Right ventricle myocardium superior (tissue), 1 donor: ENCODE results near the gene FERMT1. TPM values are rescaled to one million over a fixed set of nuclear protein-coding genes. Genes with fewer than 3 reads are reported as not detected.

Source experiments
- ATAC-seq: fragments of 200-7000 bp; cut with Tn5 transposase; one replicate; pipeline ENCODE4 v1.9.1; 2020; ENCODE audit warnings: mild to moderate bottlenecking; ENCODE audit not compliant: poor library complexity
- DNase-seq: peaks from one replicate; pipeline ENCODE4 v3.0.0-alpha.2; 2020
- intact Hi-C: fragments of 100-400 bp; cut with DNase I; formaldehyde crosslinking; loops from one replicate; pipeline ENCODE4 v1.11.2; 2022
- long read RNA-seq: library from polyadenylated mRNA; unstranded; transcript quantifications from one replicate; pipeline ENCODE4 v2.0.0, GENCODE V29; 2021
- total RNA-seq: library from RNA; stranded (reverse); fragmentation: NEBNext Ultra II Directional; extraction: Animal tissue kit (Norgen Biotek cat#: 25700); gene quantifications from one replicate; pipeline ENCODE4 v1.2.1, GENCODE V29; 2021
- donor health status: DM: no; HTN: yes; CAD: no; lungs with severe emphysema.

The FERMT1 gene
- total RNA-seq: 1.0 TPM
- long read RNA-seq: 0 reads

- DNase-seq: peak; percentile 70
- peak; percentile 97 for ATAC-seq
- intact Hi-C loops: no loop called here
Observed at GRCh38 chr20:6122873-6123648, at the start of gene FERMT1. FERMT1 (minus strand) TSS chr20:6123030; CDS start chr20:6119554, 3,476 bp downstream.

- no peak for ATAC-seq
- DNase-seq: no peak
- intact Hi-C loops: no loop called here
Observed at GRCh38 chr20:6169251-6169650, 46.4 kb upstream of the FERMT1 start.

GRCh38 chr20:6168204-6168603 lies 45.4 kb upstream of the FERMT1 start:
- intact Hi-C loops: no loop called here
- no peak for DNase-seq
- ATAC-seq: no peak

GRCh38 chr20:6165346-6165745 lies 42.5 kb upstream of the FERMT1 start:
- ATAC-seq (no peak), DNase-seq (no peak)
- intact Hi-C loops: no loop called here

- intact Hi-C loops: no loop called here
- peak; percentile 60 for DNase-seq
- peak; percentile 69 for ATAC-seq
Observed at GRCh38 chr20:6164421-6165341, 41.9 kb upstream of the FERMT1 start.

- ATAC-seq (no peak), DNase-seq (no peak)
- intact Hi-C loops: no loop called here
Observed at GRCh38 chr20:6160736-6161135, 37.9 kb upstream of the FERMT1 start.

- DNase-seq (no peak), ATAC-seq (no peak)
- intact Hi-C loops: no loop called here
Observed at GRCh38 chr20:6157345-6157744, 34.5 kb upstream of the FERMT1 start.

- intact Hi-C loops: no loop called here
- no peak for DNase-seq
- no peak for ATAC-seq
Observed at GRCh38 chr20:6152777-6153176, 29.9 kb upstream of the FERMT1 start.

- DNase-seq (no peak), ATAC-seq (no peak)
- intact Hi-C loops: loop anchor here (10.0 kb wide), 1 partner anchor 1137 kb away; no protein-coding TSS in a partner anchor
Observed at GRCh38 chr20:6148073-6148472, 25.2 kb upstream of the FERMT1 start.

- intact Hi-C loops: loop anchor here (10.0 kb wide), 1 partner anchor 1142 kb away; no protein-coding TSS in a partner anchor
- ATAC-seq: peak; percentile 79
- no peak for DNase-seq
Observed at GRCh38 chr20:6142348-6142993, 19.6 kb upstream of the FERMT1 start.

- DNase-seq (no peak), ATAC-seq (no peak)
- intact Hi-C loops: loop anchor here (10.0 kb wide), 1 partner anchor 1144 kb away; no protein-coding TSS in a partner anchor
Observed at GRCh38 chr20:6140947-6141346, 18.1 kb upstream of the FERMT1 start.

- intact Hi-C loops: no loop called here
- DNase-seq (no peak), ATAC-seq (no peak)
Observed at GRCh38 chr20:6135347-6135746, 12.5 kb upstream of the FERMT1 start.

GRCh38 chr20:6134592-6134991 lies 11.8 kb upstream of the FERMT1 start:
- ATAC-seq: no peak
- no peak for DNase-seq
- intact Hi-C loops: no loop called here

- no peak for DNase-seq
Observed at GRCh38 chr20:6130045-6130444, 7.2 kb upstream of the FERMT1 start.

GRCh38 chr20:6127825-6128224 lies 5.0 kb upstream of the FERMT1 start:
- DNase-seq (no peak), ATAC-seq (no peak)
- intact Hi-C loops: no loop called here

More at GRCh38 chr20:6130045-6130444, 7.2 kb upstream of the FERMT1 start:
- intact Hi-C loops: no loop called here
- no peak for ATAC-seq

- no peak for ATAC-seq
- no peak for DNase-seq
- intact Hi-C loops: no loop called here
Observed at GRCh38 chr20:6126846-6127245, 4.0 kb upstream of the FERMT1 start.

GRCh38 chr20:6123649-6124014 lies 802 bp upstream of the FERMT1 start:
- intact Hi-C loops: no loop called here
- ATAC-seq (no peak), DNase-seq (no peak)

GRCh38 chr20:6122111-6122872 lies 538 bp downstream of the FERMT1 start:
- peak; percentile 74 for ATAC-seq
- DNase-seq: no peak
- intact Hi-C loops: no loop called here
